NT2/D1 (cell line): ENCODE measurements around the gene MINDY1.

Source experiments
- SUZ12 ChIP-seq: IDR thresholded peaks from 2 replicates; pipeline ENCODE4 v1.6.1; 2011; ENCODE audit not compliant: insufficient read length, insufficient read depth; ENCODE audit errors: extremely low read depth
- YY1 ChIP-seq: IDR thresholded peaks from 2 replicates; pipeline ENCODE4 v1.6.1; 2011; ENCODE audit not compliant: insufficient read length, insufficient read depth
- ZNF274 ChIP-seq: IDR thresholded peaks from 2 replicates; pipeline ENCODE4 v1.6.1; 2011; ENCODE audit warnings: mild to moderate bottlenecking, low read depth, low read length

- peak; percentile 47 for TF ChIP-seq YY1
- TF ChIP-seq SUZ12: no peak
- no peak for TF ChIP-seq ZNF274
Measured at GRCh38 chr1:151047925-151048644, 41.4 kb upstream of the MINDY1 start.
